Calu3 (cell line): ENCODE data around the gene TTBK1. TPM values are rescaled to one million over a fixed set of nuclear protein-coding genes. Genes with fewer than 3 reads are reported as not detected.

ENCODE experiments used
- BruUV-seq: library from RNA; stranded (reverse); fragments of 400-500 nt; replicated peaks from 2 replicates; lab custom pipeline; 2021; lab: Mats Ljungman, UMichigan
- CTCF ChIA-PET: fragments of 300-600 bp; sonication (Branson Sonifier 250); formaldehyde crosslinking; loops from one replicate; lab custom pipeline; 2022; ENCODE audit warnings: antibody characterized with exemption; lab: Charles Lee
- DNase-seq: peaks from one replicate; pipeline ENCODE4 v3.0.0; 2022
- H3K27ac Mint-ChIP-seq: one replicate; pipeline ENCODE4 v1.8.0; 2022; ENCODE audit warnings: mixed read lengths; ENCODE audit not compliant: unreplicated experiment
- H3K27me3 Mint-ChIP-seq: one replicate; pipeline ENCODE4 v1.8.0; 2022; ENCODE audit warnings: mixed read lengths; ENCODE audit not compliant: unreplicated experiment
- H3K36me3 Mint-ChIP-seq: one replicate; pipeline ENCODE4 v1.8.0; 2022; ENCODE audit warnings: mild to moderate bottlenecking, moderate library complexity, mixed read lengths; ENCODE audit not compliant: insufficient read depth, unreplicated experiment
- H3K4me1 Mint-ChIP-seq: one replicate; pipeline ENCODE4 v1.8.0; 2022; ENCODE audit warnings: mild to moderate bottlenecking, low read depth, mixed read lengths; ENCODE audit not compliant: unreplicated experiment
- H3K4me3 Mint-ChIP-seq: one replicate; pipeline ENCODE4 v1.8.0; 2022; ENCODE audit warnings: mild to moderate bottlenecking, low read depth, moderate library complexity, mixed read lengths; ENCODE audit not compliant: unreplicated experiment
- H3K9me3 Mint-ChIP-seq: one replicate; pipeline ENCODE4 v1.8.0; 2022; ENCODE audit warnings: low read depth, mixed read lengths; ENCODE audit not compliant: unreplicated experiment
- CTCF ChIP-seq: fragments of 200-600 bp; IDR thresholded peaks from one replicate; pipeline ENCODE4 v1.8.0; 2022; ENCODE audit warnings: antibody characterized with exemption; ENCODE audit not compliant: unreplicated experiment
- intact Hi-C: fragments of 100-400 bp; cut with micrococcal nuclease; formaldehyde crosslinking; loops from one replicate; pipeline ENCODE4 v1.10.0; 2022; ENCODE audit not compliant: unreplicated experiment
- total RNA-seq: library from RNA; stranded (reverse); gene quantifications from 2 replicates; pipeline ENCODE4 v1.2.3, GENCODE V29; 2022

TTBK1 gene
- total RNA-seq, 1 experiment from 2014 or later = 0.17 TPM

GRCh38 chr6:43229803-43230620, 13.3 kb upstream of the TTBK1 start:
- CTCF ChIA-PET = interaction anchor here (1.0 to 2.0 kb wide), 8 partner anchors 8 to 266 kb away, joined by 3 to 14 read pairs (median 6); partner anchors contain the start of gene CRIP3
- Mint-ChIP-seq H3K27ac (peak overlapping the region; percentile 88), H3K4me1 (peaks cover 15% of the 10 kb centered on the region), H3K9me3 (no peaks in the 10 kb centered on the region), H3K36me3 (peaks cover 35% of the 10 kb centered on the region), H3K4me3 (peak overlapping the region; percentile 75), H3K27me3 (peaks cover 26% of the 10 kb centered on the region)
- BruUV-seq = no TSS peak
- no peak for TF ChIP-seq CTCF
- intact Hi-C loops = no loop called here
- DNase-seq = no peak

DNA sequence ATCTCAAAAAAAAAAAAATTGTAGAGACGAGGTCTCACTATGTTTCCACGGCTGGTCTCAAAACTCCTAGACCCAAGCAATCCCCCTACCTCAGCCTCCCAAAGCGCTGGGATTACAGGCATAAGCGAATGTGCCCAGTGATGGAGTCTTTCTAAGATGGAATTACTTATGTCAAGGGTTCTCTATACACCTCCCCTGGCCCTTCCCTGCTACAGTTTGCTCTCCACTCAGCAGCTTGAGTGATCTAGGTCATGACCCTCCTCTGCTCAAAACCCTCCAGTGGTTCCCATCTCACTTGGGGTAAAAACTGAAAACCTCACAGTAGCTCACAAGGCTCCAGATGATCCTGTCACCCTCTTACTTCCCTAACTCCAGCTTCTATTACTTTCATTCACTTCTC, 12.2 kb upstream of the TTBK1 start:
- DNase-seq = no peak
- intact Hi-C loops = no loop called here
- Mint-ChIP-seq H3K4me3 (no peak overlapping the region), H3K9me3 (no peaks in the 10 kb centered on the region), H3K27me3 (peaks cover 26% of the 10 kb centered on the region), H3K27ac (no peak overlapping the region), H3K36me3 (peaks cover 25% of the 10 kb centered on the region), H3K4me1 (peaks cover 4% of the 10 kb centered on the region)
- no TSS peak for BruUV-seq
- CTCF ChIA-PET = interaction anchor here (0.7 kb wide), 1 partner anchor 1798 kb away, joined by 3 read pairs; no protein-coding TSS in a partner anchor
- no peak for TF ChIP-seq CTCF

GRCh38 chr6:43231735-43232450, 11.4 kb upstream of the TTBK1 start:
- intact Hi-C loops = no loop called here
- no peaks in the 10 kb centered on the region for H3K9me3 Mint-ChIP-seq
- H3K27me3 Mint-ChIP-seq = peaks cover 26% of the 10 kb centered on the region
- H3K4me3 Mint-ChIP-seq = no peak overlapping the region
- H3K27ac Mint-ChIP-seq = no peak overlapping the region
- H3K36me3 Mint-ChIP-seq = peaks cover 25% of the 10 kb centered on the region
- TF ChIP-seq CTCF = no peak
- CTCF ChIA-PET = no interaction called here
- no peak for DNase-seq
- BruUV-seq = no TSS peak
- no peaks in the 10 kb centered on the region for H3K4me1 Mint-ChIP-seq

- BruUV-seq = no TSS peak
- peaks cover 24% of the 10 kb centered on the region for H3K27me3 Mint-ChIP-seq
- intact Hi-C loops = no loop called here
- no peak for TF ChIP-seq CTCF
- CTCF ChIA-PET = no interaction called here
- H3K4me3 Mint-ChIP-seq = no peak overlapping the region
- H3K4me1 Mint-ChIP-seq = no peaks in the 10 kb centered on the region
- no peak for DNase-seq
- H3K27ac Mint-ChIP-seq = no peak overlapping the region
- no peaks in the 10 kb centered on the region for H3K9me3 Mint-ChIP-seq
- H3K36me3 Mint-ChIP-seq = no peaks in the 10 kb centered on the region
These were observed 7.4 kb upstream of the TTBK1 start for GRCh38 chr6:43235841-43236240.
